Lung (tissue), 12 donors: ENCODE data around the gene TRIM42. TPM values are rescaled to one million over a fixed set of nuclear protein-coding genes. Genes with fewer than 3 reads are reported as not detected.
A peak's percentile ranks its signal among the peaks of the same experiment; 100 is the strongest.

Source experiments
- ATAC-seq: fragments of 200-7000 bp; cut with Tn5 transposase; one replicate; pipeline ENCODE4 v1.9.1; 2020; ENCODE audit warnings: moderate number of reproducible peaks; ENCODE audit not compliant: insufficient read depth, low FRiP score
- DNase-seq, 3 donors: peaks; one replicate each; pipeline ENCODE4 v3.0.0-alpha.2; 2013 to 2017
- H3K27ac ChIP-seq, 2 donors: one replicate each; pipeline ENCODE4 v1.5.1; 2013; ENCODE audit warnings: mild to moderate bottlenecking in 2 of 2, moderate library complexity in 2 of 2, control low read depth in 1 of 2, inconsistent platforms in 1 of 2, low read depth in 1 of 2, low read length in 1 of 2
- H3K27me3 ChIP-seq, 3 donors: one replicate each; pipeline ENCODE4 v1.5.1; 2013; ENCODE audit warnings: low read length in 2 of 3; ENCODE audit not compliant: control insufficient read depth in 3 of 3, insufficient read depth in 3 of 3
- H3K36me3 ChIP-seq, 4 donors: one replicate each; pipeline ENCODE4 v1.5.1; 2013; ENCODE audit warnings: low read length in 4 of 4, mild to moderate bottlenecking in 1 of 4, moderate library complexity in 1 of 4; ENCODE audit not compliant: control insufficient read depth in 4 of 4, insufficient read depth in 4 of 4
- H3K4me1 ChIP-seq, 5 donors: one replicate each; pipeline ENCODE4 v1.5.1; 2013; ENCODE audit warnings: low read length in 5 of 5, mild to moderate bottlenecking in 2 of 5, moderate library complexity in 1 of 5; ENCODE audit not compliant: control insufficient read depth in 5 of 5, insufficient read depth in 5 of 5
- H3K4me3 ChIP-seq: one replicate; pipeline ENCODE4 v1.5.1; 2013; ENCODE audit warnings: mild to moderate bottlenecking, control low read depth, moderate library complexity
- H3K9ac ChIP-seq, 2 donors: one replicate each; pipeline ENCODE4 v1.5.1; 2013; ENCODE audit warnings: low read length in 2 of 2, control low read depth in 1 of 2; ENCODE audit not compliant: insufficient read depth in 1 of 2
- H3K9me3 ChIP-seq, 4 donors: one replicate each; pipeline ENCODE4 v1.5.1; 2013; ENCODE audit warnings: low read length in 3 of 4, mild to moderate bottlenecking in 1 of 4, moderate library complexity in 1 of 4; ENCODE audit not compliant: control insufficient read depth in 4 of 4, insufficient read depth in 3 of 4
- WGBS, 2 donors: extraction: QIAGEN DNeasy Blood & Tissue Kit; methylation state at CpG; one replicate each; pipeline ENCODE4 v1.1.7; 2013; 5-methylcytosine and 5-hydroxymethylcytosine counted together
- polyA plus RNA-seq, 2 donors: library from polyadenylated mRNA; stranded (reverse); fragments of 200-250 nt; gene quantifications; one replicate each; pipeline ENCODE4 v1.2.1, GENCODE V29; 2013
- total RNA-seq, 2 donors: library from RNA; depleted of rRNA in 1 of 2; stranded (reverse); fragments of >200 nt in 1 of 2; gene quantifications; one replicate each; pipeline ENCODE4 v1.2.1, GENCODE V29; 2014 to 2021
- TF ChIP-seq, protein P1 (sequence below): IDR thresholded peaks from 2 replicates; pipeline ENCODE4 v1.5.1; 2012; ENCODE audit warnings: mild to moderate bottlenecking; ENCODE audit errors: control extremely low read depth, extremely low read depth
- donor health status: control.
- donor health status: control.
- donor health status: Bipolar disorder and iron deficiency.
- donor health status: healthy.
- donor health status: DM: yes; HTN: yes; CAD: no.

The TRIM42 gene
- total and polyA plus RNA-seq, 4 donors: not detected

DNA sequence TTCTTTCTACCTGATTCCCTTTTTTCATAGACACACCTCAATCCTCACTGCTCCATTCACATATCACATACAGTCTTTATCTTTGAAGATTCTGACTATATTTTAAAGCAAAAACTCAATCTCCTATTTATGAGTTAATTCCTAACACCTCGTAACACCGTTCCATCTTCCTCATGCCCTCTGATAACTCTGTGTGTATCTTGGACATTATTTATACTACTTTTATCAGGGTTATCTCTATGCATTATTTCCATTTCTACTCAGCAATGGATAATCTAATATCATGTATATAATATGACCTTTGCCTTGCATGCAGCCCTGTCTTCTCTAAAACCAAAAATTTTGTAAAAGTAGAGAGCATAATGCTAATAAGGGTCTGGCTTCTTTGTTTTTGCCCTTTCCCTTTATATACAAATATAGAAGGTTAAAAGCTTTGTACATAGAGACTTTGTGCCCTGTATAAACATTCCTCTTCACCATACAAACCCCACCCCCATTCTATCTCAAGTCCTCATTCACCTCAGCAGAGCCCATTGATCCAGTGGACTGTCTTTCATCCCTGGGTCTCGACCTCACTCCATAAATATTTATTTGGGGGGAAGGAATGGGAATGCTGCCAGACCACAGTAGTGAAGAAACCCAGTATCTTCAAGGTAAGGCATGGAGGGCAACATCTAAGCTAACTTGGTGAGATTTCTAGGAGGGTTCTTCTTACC is 21.8 kb downstream of the TRIM42 start:
- WGBS, 2 donors: 59 to 79% methylated on average over 3 of the region's 3 CpGs
- no peaks in the 10 kb centered on the region for H3K27me3 ChIP-seq

DNA sequence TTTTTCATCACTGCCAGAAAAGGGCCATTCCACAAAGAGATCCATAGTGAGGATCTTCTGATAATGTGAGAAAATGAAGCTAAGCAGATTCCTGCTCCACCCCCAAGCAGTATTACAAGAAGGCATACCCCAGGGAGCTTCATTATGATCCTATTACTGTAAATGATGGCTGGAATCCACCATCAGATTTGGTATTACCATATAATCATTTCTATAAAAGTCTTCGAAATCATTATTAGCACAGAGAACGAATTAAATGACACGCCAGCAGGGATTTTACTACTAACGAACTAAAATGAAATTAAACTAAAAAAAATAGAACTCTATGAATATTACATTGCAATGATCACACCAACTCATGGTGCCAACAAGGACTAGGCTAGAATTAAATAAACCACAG is 24.4 kb downstream of the TRIM42 start:
- no peak overlapping the region for H3K4me3 ChIP-seq
- WGBS, 2 donors: 94% methylated on average over 4 of the region's 4 CpGs
- no peak for ATAC-seq

More for the DNA sequence above, 21.8 kb downstream of the TRIM42 start:
- Histone ChIP-seq H3K9ac (no peak overlapping the region), H3K36me3 (no peaks in the 10 kb centered on the region), H3K4me3 (no peak overlapping the region), H3K9me3 (no peaks in the 10 kb centered on the region), H3K4me1 (no peaks in the 10 kb centered on the region), H3K27ac (no peak overlapping the region)
- DNase-seq (no peak), ATAC-seq (no peak)
- TF ChIP-seq, protein P1, sequence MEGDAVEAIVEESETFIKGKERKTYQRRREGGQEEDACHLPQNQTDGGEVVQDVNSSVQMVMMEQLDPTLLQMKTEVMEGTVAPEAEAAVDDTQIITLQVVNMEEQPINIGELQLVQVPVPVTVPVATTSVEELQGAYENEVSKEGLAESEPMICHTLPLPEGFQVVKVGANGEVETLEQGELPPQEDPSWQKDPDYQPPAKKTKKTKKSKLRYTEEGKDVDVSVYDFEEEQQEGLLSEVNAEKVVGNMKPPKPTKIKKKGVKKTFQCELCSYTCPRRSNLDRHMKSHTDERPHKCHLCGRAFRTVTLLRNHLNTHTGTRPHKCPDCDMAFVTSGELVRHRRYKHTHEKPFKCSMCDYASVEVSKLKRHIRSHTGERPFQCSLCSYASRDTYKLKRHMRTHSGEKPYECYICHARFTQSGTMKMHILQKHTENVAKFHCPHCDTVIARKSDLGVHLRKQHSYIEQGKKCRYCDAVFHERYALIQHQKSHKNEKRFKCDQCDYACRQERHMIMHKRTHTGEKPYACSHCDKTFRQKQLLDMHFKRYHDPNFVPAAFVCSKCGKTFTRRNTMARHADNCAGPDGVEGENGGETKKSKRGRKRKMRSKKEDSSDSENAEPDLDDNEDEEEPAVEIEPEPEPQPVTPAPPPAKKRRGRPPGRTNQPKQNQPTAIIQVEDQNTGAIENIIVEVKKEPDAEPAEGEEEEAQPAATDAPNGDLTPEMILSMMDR: no peak

DNA sequence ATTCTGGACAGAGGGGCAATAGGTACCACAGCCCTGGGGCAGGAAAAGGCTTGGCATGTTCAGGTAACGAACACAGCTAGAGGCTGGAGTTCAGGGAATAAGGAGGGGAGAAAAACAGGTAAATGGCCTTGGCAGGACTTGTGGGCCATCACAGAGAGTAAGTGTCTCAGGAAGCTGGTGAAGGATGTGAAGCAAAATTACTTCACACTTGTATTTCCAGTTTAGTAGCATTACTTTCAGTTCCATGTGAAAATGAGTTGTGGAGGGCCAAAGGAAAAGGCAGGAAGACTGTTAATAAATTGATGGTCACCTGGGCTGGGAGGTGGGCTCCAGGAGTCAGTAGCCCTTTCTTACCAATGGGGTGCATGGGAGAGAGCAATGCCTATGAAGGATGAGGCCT is 25.6 kb downstream of the TRIM42 start:
- Histone ChIP-seq H3K27ac (no peak overlapping the region), H3K9me3 (peaks cover 0 to 6% (median 0%) of the 10 kb centered on the region in 4 donors), H3K4me3 (no peak overlapping the region), H3K27me3 (no peaks in the 10 kb centered on the region), H3K9ac (no peak overlapping the region), H3K4me1 (no peaks in the 10 kb centered on the region), H3K36me3 (no peaks in the 10 kb centered on the region)
- WGBS, 2 donors: 65 to 81% methylated on average over 1 of the region's 1 CpG
- DNase-seq (peak in 1 of 3 donors; percentile 22), ATAC-seq (no peak)
- TF ChIP-seq, protein P1: no peak

More for the DNA sequence above, 24.4 kb downstream of the TRIM42 start:
- H3K27ac ChIP-seq: no peak overlapping the region
- no peaks in the 10 kb centered on the region for H3K27me3 ChIP-seq
- H3K4me1 ChIP-seq: no peaks in the 10 kb centered on the region
- no peak overlapping the region for H3K9ac ChIP-seq
- TF ChIP-seq, protein P1: no peak
- H3K36me3 ChIP-seq: no peaks in the 10 kb centered on the region
- no peak for DNase-seq
- H3K9me3 ChIP-seq: peaks cover 0 to 6% (median 0%) of the 10 kb centered on the region in 4 donors
